ENCODE data around the gene PDE4D.

- TF ChIP-seq, protein P1, sequence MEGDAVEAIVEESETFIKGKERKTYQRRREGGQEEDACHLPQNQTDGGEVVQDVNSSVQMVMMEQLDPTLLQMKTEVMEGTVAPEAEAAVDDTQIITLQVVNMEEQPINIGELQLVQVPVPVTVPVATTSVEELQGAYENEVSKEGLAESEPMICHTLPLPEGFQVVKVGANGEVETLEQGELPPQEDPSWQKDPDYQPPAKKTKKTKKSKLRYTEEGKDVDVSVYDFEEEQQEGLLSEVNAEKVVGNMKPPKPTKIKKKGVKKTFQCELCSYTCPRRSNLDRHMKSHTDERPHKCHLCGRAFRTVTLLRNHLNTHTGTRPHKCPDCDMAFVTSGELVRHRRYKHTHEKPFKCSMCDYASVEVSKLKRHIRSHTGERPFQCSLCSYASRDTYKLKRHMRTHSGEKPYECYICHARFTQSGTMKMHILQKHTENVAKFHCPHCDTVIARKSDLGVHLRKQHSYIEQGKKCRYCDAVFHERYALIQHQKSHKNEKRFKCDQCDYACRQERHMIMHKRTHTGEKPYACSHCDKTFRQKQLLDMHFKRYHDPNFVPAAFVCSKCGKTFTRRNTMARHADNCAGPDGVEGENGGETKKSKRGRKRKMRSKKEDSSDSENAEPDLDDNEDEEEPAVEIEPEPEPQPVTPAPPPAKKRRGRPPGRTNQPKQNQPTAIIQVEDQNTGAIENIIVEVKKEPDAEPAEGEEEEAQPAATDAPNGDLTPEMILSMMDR (IDR thresholded peaks at IDR 0.05), result no peak
- TF ChIP-seq POLR2A (IDR thresholded peaks at IDR 0.05), result no peak
Measured at GRCh38 chr5:58999804-59000203, 893.7 kb downstream of the PDE4D start.
